ENCODE results near the gene TBC1D22A. TPM values are rescaled to one million over a fixed set of nuclear protein-coding genes. Genes with fewer than 3 reads are reported as not detected.

Gene TBC1D22A
- 8.2 and 9.7 TPM in 2 replicates for total RNA-seq (2014; rRNA removed; shearing (Covaris generic))

- DNase-seq = peak; percentile 97
- Histone ChIP-seq H3K4me3 (ENCODE audit: insufficient read depth, low read depth, low read length) (peak within 1 kb of the TSS; percentile 82), H3K27me3 (ENCODE audit: control insufficient read depth, insufficient read depth, low read length) (no peaks in the 10 kb centered on the region), H3K36me3 (replicated peaks; ENCODE audit: control insufficient read depth, insufficient read depth, low read length) (no peaks in the 10 kb centered on the region)
These were observed at the start of gene TBC1D22A for GRCh38 chr22:46762238-46763050. TBC1D22A (plus strand) TSS chr22:46762650; CDS start chr22:46762787, 137 bp downstream.

DNA sequence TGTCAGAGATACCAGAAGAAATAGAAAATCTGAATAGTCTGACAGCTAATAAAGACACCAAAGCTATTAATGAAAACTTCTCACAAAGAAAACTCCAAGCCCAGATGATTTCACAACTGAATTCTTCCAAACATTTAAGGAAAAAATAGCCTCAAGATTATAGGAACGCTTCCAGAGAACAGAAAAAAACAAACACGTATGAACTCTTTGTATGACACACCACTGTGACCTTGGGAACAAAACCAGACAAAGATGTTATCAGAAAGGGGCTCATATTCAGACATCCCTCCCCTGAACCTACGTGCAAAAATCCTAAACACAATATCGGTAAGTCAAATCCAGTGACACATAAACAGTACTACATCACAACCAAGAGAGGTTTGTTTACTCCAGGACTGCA lies 47.9 kb upstream of the TBC1D22A start:
- DNase-seq = no peak
- no peak overlapping the region for H3K4me3 ChIP-seq (ENCODE audit: insufficient read depth, low read depth, low read length)
- H3K27me3 ChIP-seq (ENCODE audit: control insufficient read depth, insufficient read depth, low read length) = no peaks in the 10 kb centered on the region
- peaks cover 6% of the 10 kb centered on the region for H3K36me3 ChIP-seq (replicated peaks; ENCODE audit: control insufficient read depth, insufficient read depth, low read length)

DNA sequence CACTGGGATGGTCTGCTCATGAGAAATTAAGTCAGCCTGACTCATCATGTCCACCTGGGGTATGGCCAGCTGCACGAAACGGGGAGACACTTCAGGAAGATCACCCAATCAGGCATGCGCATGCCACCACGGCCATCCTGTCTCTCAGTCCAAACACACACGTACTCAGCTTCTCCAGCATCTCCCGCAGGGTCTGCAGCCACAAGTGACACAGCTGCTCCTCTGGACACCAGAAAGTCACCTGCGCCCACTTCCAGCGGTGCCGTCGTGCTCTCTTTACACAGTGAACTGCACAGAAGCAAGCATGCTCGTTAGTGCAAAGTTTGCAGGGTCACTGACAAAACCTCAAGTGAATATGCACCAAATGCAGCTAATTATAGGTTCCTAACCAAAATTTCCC lies 42.5 kb upstream of the TBC1D22A start:
- Histone ChIP-seq H3K36me3 (replicated peaks; ENCODE audit: control insufficient read depth, insufficient read depth, low read length) (peaks cover 4% of the 10 kb centered on the region), H3K4me3 (ENCODE audit: insufficient read depth, low read depth, low read length) (no peak overlapping the region), H3K27me3 (ENCODE audit: control insufficient read depth, insufficient read depth, low read length) (no peaks in the 10 kb centered on the region)
- DNase-seq = no peak

- DNase-seq = peak; percentile 38
- H3K36me3 ChIP-seq (replicated peaks; ENCODE audit: control insufficient read depth, insufficient read depth, low read length) = peaks cover 5% of the 10 kb centered on the region
- no peak overlapping the region for H3K4me3 ChIP-seq (ENCODE audit: insufficient read depth, low read depth, low read length)
- no peaks in the 10 kb centered on the region for H3K27me3 ChIP-seq (ENCODE audit: control insufficient read depth, insufficient read depth, low read length)
These were observed 40.9 kb upstream of the TBC1D22A start for GRCh38 chr22:46721501-46722085.

- no peak overlapping the region for H3K4me3 ChIP-seq (ENCODE audit: insufficient read depth, low read depth, low read length)
- H3K27me3 ChIP-seq (ENCODE audit: control insufficient read depth, insufficient read depth, low read length) = no peaks in the 10 kb centered on the region
- peaks cover 5% of the 10 kb centered on the region for H3K36me3 ChIP-seq (replicated peaks; ENCODE audit: control insufficient read depth, insufficient read depth, low read length)
- DNase-seq = no peak
These were observed 38.6 kb upstream of the TBC1D22A start for GRCh38 chr22:46723882-46724281.

DNA sequence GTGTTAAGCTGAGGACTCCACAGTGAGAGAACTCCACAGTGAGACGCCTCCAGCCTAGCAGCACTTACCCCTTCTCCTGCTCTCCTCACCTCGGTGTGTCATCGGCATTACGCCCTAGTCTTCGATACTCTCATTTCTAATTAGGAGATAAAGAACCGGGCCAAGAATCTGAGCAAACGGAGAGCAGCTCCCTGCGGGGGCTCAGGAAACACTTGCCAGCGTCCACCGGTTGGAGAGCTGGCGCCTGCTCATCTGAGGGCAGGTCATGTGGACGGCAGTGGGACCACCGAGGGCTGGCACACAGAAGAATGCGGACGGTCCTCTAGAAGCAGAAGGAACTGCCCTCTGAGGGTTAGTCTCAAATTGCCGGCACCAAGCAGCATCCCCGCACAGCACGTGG lies 37.4 kb upstream of the TBC1D22A start:
- Histone ChIP-seq H3K36me3 (replicated peaks; ENCODE audit: control insufficient read depth, insufficient read depth, low read length) (peaks cover 1% of the 10 kb centered on the region), H3K4me3 (ENCODE audit: insufficient read depth, low read depth, low read length) (no peak overlapping the region), H3K27me3 (ENCODE audit: control insufficient read depth, insufficient read depth, low read length) (no peaks in the 10 kb centered on the region)
- DNase-seq = no peak

DNA sequence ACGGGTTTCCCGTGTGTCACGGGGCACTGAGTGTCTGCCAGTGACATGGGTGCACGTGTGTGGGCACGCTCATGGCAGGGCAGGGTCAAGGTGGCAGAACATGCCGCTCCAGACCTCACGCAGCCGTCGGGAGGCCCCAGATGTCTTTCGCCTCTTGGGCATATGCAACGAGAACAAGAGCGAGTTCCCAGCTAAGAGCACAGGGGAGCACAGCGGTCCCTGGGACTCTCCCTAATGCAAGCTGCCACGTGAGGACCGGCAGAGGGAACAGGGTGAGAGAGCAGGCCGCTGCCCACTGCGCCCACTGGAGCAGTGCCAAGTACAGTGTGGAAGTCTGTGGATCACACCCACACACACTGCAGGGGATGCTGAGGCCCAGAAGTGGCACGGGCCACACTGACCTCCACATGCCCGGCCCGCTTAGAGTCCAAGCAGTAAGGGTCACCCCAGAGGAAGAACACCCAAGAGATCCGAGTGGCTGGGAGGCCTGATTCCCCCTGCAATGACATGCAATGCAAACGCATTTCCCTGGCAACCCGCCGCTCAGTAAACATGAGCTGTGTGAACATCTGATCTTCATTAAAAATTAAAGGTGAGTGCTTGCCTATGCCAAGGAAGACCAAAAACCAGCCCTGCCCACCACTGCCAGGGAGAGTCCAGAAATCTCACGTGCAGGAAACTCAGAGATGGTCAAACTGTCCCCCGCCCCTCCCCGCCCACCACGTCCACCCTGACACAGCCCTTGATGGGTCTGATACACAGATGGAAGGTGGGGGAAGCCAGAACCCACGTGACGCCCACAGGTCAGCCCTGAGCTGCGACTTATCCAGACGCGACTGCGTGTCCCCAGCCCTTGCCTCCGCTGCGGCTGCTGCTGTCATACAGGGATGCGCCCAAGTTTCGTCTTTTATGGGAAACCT lies 36.1 kb upstream of the TBC1D22A start:
- Histone ChIP-seq H3K27me3 (ENCODE audit: control insufficient read depth, insufficient read depth, low read length) (no peaks in the 10 kb centered on the region), H3K36me3 (replicated peaks; ENCODE audit: control insufficient read depth, insufficient read depth, low read length) (peaks cover 1% of the 10 kb centered on the region; the same call in 1 of the 2 replicates), H3K4me3 (ENCODE audit: insufficient read depth, low read depth, low read length) (no peak overlapping the region)
- peak; percentile 45 for DNase-seq

DNA sequence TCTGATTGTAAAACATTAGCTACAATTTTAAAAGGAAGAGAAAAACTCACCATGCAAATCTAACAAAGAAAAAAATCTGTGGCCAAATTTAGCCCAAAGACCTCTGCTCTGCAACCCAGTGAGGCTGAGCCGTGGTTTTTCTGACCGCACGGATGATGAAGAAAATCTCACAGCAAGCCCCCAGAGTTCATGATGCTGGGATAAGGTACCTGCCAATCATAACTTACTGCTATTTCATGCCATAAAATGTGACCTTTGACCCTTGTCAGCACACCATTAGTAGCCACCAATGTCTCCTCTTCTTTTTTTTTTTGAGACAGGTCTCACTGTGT lies 35.5 kb upstream of the TBC1D22A start:
- no peak for DNase-seq
- peaks cover 1% of the 10 kb centered on the region; the same call in 1 of the 2 replicates for H3K36me3 ChIP-seq (replicated peaks; ENCODE audit: control insufficient read depth, insufficient read depth, low read length)
- no peak overlapping the region for H3K4me3 ChIP-seq (ENCODE audit: insufficient read depth, low read depth, low read length)
- H3K27me3 ChIP-seq (ENCODE audit: control insufficient read depth, insufficient read depth, low read length) = no peaks in the 10 kb centered on the region

DNA sequence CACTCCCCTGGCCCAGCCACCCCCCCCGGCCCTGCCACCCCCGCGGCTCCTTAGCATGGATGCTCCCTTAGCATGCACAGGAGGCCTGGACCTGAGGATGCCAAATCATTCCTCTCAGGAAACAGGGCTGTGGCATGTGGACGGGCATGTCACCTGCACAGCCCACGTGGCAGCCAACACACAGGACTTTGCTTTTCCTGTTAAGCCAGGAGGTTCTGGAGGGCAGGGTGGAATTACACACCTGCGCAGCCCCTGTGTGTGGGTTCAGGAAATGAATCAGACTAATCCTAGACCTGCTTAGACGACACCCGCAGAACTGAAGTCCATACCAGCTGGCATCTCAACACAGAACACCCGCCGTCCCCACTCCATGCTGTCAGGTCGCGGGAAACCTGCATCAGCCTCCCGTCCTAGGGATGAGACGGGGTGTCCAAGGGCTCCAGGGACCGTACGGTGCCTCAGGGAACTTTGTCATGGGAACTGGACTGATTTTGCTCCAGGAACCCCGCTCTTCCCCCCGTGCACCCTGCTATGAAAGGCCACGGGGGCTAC lies 34.6 kb upstream of the TBC1D22A start:
- no peak for DNase-seq

GRCh38 chr22:46728470-46728869 lies 34.0 kb upstream of the TBC1D22A start:
- peaks cover 1% of the 10 kb centered on the region; the same call in 1 of the 2 replicates for H3K36me3 ChIP-seq (replicated peaks; ENCODE audit: control insufficient read depth, insufficient read depth, low read length)
- DNase-seq = no peak
- no peak overlapping the region for H3K4me3 ChIP-seq (ENCODE audit: insufficient read depth, low read depth, low read length)
- no peaks in the 10 kb centered on the region for H3K27me3 ChIP-seq (ENCODE audit: control insufficient read depth, insufficient read depth, low read length)

More for the DNA sequence above, 34.6 kb upstream of the TBC1D22A start:
- Histone ChIP-seq H3K36me3 (replicated peaks; ENCODE audit: control insufficient read depth, insufficient read depth, low read length) (peaks cover 1% of the 10 kb centered on the region; the same call in 1 of the 2 replicates), H3K27me3 (ENCODE audit: control insufficient read depth, insufficient read depth, low read length) (no peaks in the 10 kb centered on the region), H3K4me3 (ENCODE audit: insufficient read depth, low read depth, low read length) (no peak overlapping the region)

GRCh38 chr22:46730568-46731245 lies 31.7 kb upstream of the TBC1D22A start:
- H3K27me3 ChIP-seq (ENCODE audit: control insufficient read depth, insufficient read depth, low read length) = no peaks in the 10 kb centered on the region
- H3K4me3 ChIP-seq (ENCODE audit: insufficient read depth, low read depth, low read length) = no peak overlapping the region
- no peak for DNase-seq
- H3K36me3 ChIP-seq (replicated peaks; ENCODE audit: control insufficient read depth, insufficient read depth, low read length) = peaks cover 3% of the 10 kb centered on the region

DNA sequence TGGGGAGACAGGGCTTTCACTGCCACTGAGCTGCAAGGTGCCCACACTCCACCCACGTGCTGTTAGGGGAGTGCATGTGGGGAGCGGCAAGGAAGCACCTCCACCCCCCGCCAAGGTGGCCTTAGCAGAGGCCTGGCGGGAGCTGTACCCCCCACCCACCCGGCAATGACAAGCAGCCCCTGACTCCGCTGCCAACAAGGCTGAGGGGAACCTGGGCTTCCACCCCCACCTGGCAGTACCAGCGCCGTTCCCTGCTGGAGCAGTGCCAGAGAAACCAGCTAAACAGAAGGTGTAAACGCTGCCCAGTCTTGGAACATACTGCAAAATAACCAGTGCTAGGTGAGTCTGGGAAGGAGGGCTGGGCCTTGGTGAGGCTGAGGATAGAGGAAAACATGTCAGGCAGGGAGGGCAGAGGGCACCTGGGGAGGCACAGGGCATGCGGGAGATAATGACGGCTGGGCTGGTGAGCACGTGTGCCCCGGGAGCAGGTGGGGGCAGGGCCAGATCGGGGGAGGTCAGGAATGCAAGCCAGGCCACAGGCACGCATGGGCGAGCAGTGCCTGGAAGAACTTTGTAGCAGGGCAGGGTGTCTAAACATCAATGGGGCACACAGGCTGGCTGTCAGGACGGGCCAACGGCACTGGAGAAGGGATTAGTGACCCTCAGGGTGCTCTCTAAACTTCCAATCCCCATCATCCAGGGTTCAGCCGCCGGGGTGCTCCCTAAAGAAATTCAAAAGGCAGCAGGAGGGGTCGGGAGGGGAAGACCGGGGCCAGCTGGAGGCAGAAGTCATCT lies 31.0 kb upstream of the TBC1D22A start:
- DNase-seq = peak; percentile 89
- no peak overlapping the region for H3K4me3 ChIP-seq (ENCODE audit: insufficient read depth, low read depth, low read length)
- H3K36me3 ChIP-seq (replicated peaks; ENCODE audit: control insufficient read depth, insufficient read depth, low read length) = peaks cover 3% of the 10 kb centered on the region; the same call in 1 of the 2 replicates
- no peaks in the 10 kb centered on the region for H3K27me3 ChIP-seq (ENCODE audit: control insufficient read depth, insufficient read depth, low read length)

- Histone ChIP-seq H3K4me3 (ENCODE audit: insufficient read depth, low read depth, low read length) (no peak overlapping the region), H3K36me3 (replicated peaks; ENCODE audit: control insufficient read depth, insufficient read depth, low read length) (peaks cover 3% of the 10 kb centered on the region; the same call in 1 of the 2 replicates), H3K27me3 (ENCODE audit: control insufficient read depth, insufficient read depth, low read length) (no peaks in the 10 kb centered on the region)
- DNase-seq = no peak
These were observed 30.4 kb upstream of the TBC1D22A start for GRCh38 chr22:46732041-46732379.
